Uterus (tissue), 4 donors: ENCODE measurements around the gene COG3. TPM values are rescaled to one million over a fixed set of nuclear protein-coding genes. Genes with fewer than 3 reads are reported as not detected.

Experiments
- DNase-seq, 2 donors: peaks; one replicate each; pipeline ENCODE4 v3.0.0-alpha.2; 2019 to 2020
- H3K27ac ChIP-seq, 2 donors: fragments of 200-600 bp; sonication (generic); 1 replicate in 1 of 2; 2 replicates in 1 of 2; pipeline ENCODE4 v1.5.1; 2016 to 2018
- H3K27me3 ChIP-seq, 2 donors: fragments of 200-600 bp; sonication (generic); one replicate each; pipeline ENCODE4 v1.5.1; 2018 to 2019; ENCODE audit warnings: control low read depth in 1 of 2
- H3K36me3 ChIP-seq, 2 donors: fragments of 200-600 bp; sonication (generic); one replicate each; pipeline ENCODE4 v1.5.1; 2019; ENCODE audit warnings: control low read depth in 1 of 2
- H3K4me1 ChIP-seq, 2 donors: fragments of 200-600 bp; sonication (generic); one replicate each; pipeline ENCODE4 v1.5.1; 2018 to 2019; ENCODE audit warnings: control low read depth in 1 of 2
- H3K4me3 ChIP-seq, 2 donors: fragments of 200-600 bp; sonication (generic); 1 replicate in 1 of 2; 2 replicates in 1 of 2; pipeline ENCODE4 v1.5.1; 2018 to 2019; ENCODE audit warnings: mild to moderate bottlenecking in 1 of 2
- H3K9me3 ChIP-seq, 2 donors: fragments of 200-600 bp; sonication (generic); one replicate each; pipeline ENCODE4 v1.5.1; 2019; ENCODE audit warnings: control low read depth in 1 of 2
- POLR2A ChIP-seq, 2 donors: fragments of 450-650 bp; IDR thresholded peaks; one replicate each; pipeline ENCODE4 v1.6.1; 2016; ENCODE audit warnings: antibody characterized with exemption in 2 of 2, mild to moderate bottlenecking in 1 of 2, moderate library complexity in 1 of 2
- intact Hi-C: fragments of 100-400 bp; cut with DNase I; formaldehyde crosslinking; loops from one replicate; pipeline ENCODE4 v1.15.1; 2023; ENCODE audit warnings: low total_unique reads
- total RNA-seq, 4 donors: library from RNA; depleted of rRNA in 3 of 4; stranded (reverse); fragments of >200 nt in 3 of 4; gene quantifications; one replicate each; pipeline versions ENCODE4 v1.1.0 to v1.2.4, GENCODE V29; 2014 to 2023
- TF ChIP-seq, protein P1 (sequence below), 4 experiments: fragments of 200-600 bp in 2 of 4; fragments of 450-650 bp in 2 of 4; sonication (generic) in 2 of 4; IDR thresholded peaks; one replicate each; pipeline ENCODE4 v1.5.1; 2016 to 2019; ENCODE audit warnings: antibody characterized with exemption in 4 of 4, mild to moderate bottlenecking in 2 of 4, moderate library complexity in 1 of 4
- donor health status: DM: yes; HTN: yes; CAD: no.

COG3 gene
- total RNA-seq, 4 donors from 2014 or later = 26.2 to 57.4 (median 36.5) TPM

DNA sequence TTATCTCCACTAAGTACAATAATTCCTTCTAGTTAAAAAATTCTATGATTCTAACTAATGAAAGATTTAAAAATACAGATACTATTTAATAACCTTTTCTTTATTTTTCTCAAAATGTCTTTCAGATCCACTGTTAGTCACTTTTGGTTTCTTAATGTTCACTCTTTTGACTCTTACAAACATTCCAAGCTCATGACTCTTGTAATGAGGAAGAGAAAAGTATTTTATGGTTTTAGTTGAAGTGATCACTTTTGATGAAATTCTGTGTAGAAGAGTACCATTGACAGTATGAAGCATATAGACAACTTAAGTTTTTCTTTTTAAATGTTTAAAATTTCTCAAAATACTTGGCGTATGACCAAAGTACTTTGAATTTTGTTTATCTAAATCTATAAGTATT, 27.8 kb downstream of the COG3 start:
- H3K27me3 ChIP-seq = no peaks in the 10 kb centered on the region
- intact Hi-C loops = no loop called here
- no peaks in the 10 kb centered on the region for H3K36me3 ChIP-seq
- no peak overlapping the region for H3K4me3 ChIP-seq
- no peaks in the 10 kb centered on the region for H3K4me1 ChIP-seq
- TF ChIP-seq, protein P1, sequence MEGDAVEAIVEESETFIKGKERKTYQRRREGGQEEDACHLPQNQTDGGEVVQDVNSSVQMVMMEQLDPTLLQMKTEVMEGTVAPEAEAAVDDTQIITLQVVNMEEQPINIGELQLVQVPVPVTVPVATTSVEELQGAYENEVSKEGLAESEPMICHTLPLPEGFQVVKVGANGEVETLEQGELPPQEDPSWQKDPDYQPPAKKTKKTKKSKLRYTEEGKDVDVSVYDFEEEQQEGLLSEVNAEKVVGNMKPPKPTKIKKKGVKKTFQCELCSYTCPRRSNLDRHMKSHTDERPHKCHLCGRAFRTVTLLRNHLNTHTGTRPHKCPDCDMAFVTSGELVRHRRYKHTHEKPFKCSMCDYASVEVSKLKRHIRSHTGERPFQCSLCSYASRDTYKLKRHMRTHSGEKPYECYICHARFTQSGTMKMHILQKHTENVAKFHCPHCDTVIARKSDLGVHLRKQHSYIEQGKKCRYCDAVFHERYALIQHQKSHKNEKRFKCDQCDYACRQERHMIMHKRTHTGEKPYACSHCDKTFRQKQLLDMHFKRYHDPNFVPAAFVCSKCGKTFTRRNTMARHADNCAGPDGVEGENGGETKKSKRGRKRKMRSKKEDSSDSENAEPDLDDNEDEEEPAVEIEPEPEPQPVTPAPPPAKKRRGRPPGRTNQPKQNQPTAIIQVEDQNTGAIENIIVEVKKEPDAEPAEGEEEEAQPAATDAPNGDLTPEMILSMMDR (IDR thresholded peaks at IDR 0.05) = no peak
- no peak for TF ChIP-seq POLR2A (IDR thresholded peaks at IDR 0.05)
- no peaks in the 10 kb centered on the region for H3K9me3 ChIP-seq
- H3K27ac ChIP-seq = no peak overlapping the region
- DNase-seq = no peak

DNA sequence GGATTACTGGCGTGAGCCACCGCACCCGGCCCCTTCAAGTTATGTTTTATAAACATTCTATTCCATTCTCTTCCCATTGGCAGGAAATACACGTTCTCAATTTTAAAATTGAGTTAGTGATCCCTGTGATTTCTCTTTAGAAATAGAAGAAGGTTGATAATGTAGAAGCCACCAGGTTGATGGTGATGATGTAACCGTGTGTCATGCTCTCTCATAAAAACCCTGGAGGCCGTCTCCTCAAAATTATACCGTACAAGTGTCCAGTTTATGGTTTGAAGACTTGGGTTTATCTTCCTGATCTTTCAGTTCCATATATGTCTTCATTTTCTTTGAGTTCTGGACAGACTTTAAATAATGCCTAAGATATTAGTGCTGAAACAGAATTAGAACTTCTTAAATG, 32.2 kb downstream of the COG3 start:
- TF ChIP-seq POLR2A (IDR thresholded peaks at IDR 0.05) = no peak
- TF ChIP-seq, protein P1 (IDR thresholded peaks at IDR 0.05) = no peak
- no peaks in the 10 kb centered on the region for H3K27me3 ChIP-seq
- no peak overlapping the region for H3K4me3 ChIP-seq
- no peaks in the 10 kb centered on the region for H3K4me1 ChIP-seq
- DNase-seq = no peak
- no peak overlapping the region for H3K27ac ChIP-seq
- intact Hi-C loops = no loop called here
- no peaks in the 10 kb centered on the region for H3K9me3 ChIP-seq
- no peaks in the 10 kb centered on the region for H3K36me3 ChIP-seq

DNA sequence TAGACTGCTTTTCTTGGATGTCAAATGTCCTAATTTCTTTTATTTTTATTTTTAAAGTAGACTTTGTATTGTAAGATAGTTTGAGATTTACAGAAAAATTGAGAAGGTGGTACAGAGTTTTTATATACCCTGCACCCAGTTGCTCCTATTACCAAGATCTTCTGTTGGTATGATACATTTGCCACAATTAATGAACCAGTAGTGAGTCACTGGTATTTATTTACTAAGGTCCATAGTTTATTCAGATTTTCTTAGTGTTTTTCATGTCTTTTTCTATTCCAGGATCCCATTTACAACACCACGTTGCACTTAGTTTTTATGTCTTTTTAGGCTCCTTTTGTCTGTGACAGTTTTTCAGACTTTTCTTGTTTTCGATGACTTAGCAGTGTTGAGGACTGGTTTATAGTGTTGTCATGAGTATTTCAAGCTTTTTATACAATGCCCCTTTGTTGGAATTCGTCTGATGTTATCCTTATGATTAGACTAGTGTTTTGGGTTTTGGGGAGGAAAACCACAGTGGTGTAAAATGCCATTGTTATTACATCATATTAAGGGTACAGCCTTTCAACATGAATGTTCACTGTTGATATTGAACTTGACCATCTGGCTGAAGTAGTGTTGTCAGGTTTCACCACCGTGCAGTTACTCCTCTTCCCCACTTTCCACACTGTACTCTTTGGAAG, 35.9 kb downstream of the COG3 start:
- Histone ChIP-seq H3K27me3 (no peaks in the 10 kb centered on the region), H3K36me3 (no peaks in the 10 kb centered on the region), H3K4me3 (no peak overlapping the region), H3K9me3 (no peaks in the 10 kb centered on the region), H3K4me1 (no peaks in the 10 kb centered on the region), H3K27ac (no peak overlapping the region)
- no peak for TF ChIP-seq POLR2A (IDR thresholded peaks at IDR 0.05)
- TF ChIP-seq, protein P1 (IDR thresholded peaks at IDR 0.05) = no peak
- intact Hi-C loops = no loop called here
- DNase-seq = no peak

DNA sequence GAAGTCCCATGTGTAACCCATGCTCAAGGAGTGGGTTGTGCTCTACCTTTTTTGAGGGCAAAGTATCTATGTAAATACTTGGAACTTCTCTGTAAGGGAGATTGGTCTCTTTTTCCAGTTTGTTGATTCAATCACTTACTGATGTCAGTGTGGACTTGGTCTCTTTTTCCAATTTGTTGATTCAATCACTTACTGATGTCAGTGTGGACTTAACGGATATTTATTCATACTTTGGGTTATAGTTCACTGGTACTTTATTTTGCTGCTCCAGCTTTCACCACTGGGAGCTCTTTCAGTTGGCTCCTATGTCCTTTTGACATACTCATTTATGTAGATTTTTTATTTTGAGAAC, 36.4 kb downstream of the COG3 start:
- H3K27ac ChIP-seq = no peak overlapping the region
- no peaks in the 10 kb centered on the region for H3K4me1 ChIP-seq
- no peaks in the 10 kb centered on the region for H3K36me3 ChIP-seq
- no peaks in the 10 kb centered on the region for H3K9me3 ChIP-seq
- no peak for DNase-seq
- H3K4me3 ChIP-seq = no peak overlapping the region
- no peaks in the 10 kb centered on the region for H3K27me3 ChIP-seq
- intact Hi-C loops = no loop called here
- no peak for TF ChIP-seq POLR2A (IDR thresholded peaks at IDR 0.05)
- TF ChIP-seq, protein P1 (IDR thresholded peaks at IDR 0.05) = no peak

DNA sequence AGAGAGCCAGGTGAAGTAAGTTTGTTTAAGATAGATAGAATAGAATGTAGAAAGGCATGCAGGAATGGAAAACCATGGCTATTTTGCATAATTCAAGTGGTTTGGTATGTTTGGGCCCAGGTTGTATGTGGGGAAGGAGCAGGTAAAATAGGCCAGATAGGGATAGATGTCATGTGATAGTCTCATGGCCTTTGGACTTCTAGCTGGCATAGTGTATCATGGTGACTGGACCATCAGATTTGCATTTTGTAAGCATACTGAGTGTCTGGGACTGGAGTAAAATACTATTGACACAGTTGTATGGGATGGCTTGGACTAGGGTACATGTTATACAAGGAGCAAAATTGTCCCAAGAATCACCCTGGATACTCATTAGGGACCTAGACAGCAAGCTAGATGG, 38.9 kb downstream of the COG3 start:
- Histone ChIP-seq H3K9me3 (no peaks in the 10 kb centered on the region), H3K27ac (no peak overlapping the region), H3K27me3 (no peaks in the 10 kb centered on the region), H3K36me3 (no peaks in the 10 kb centered on the region), H3K4me3 (no peak overlapping the region), H3K4me1 (no peaks in the 10 kb centered on the region)
- DNase-seq = no peak
- no peak for TF ChIP-seq POLR2A (IDR thresholded peaks at IDR 0.05)
- TF ChIP-seq, protein P1 (IDR thresholded peaks at IDR 0.05) = no peak
- intact Hi-C loops = no loop called here
